ENCODE results near the gene MNX1. TPM values are rescaled to one million over a fixed set of nuclear protein-coding genes. Genes with fewer than 3 reads are reported as not detected.

MNX1 gene
- total and polyA plus RNA-seq, 2 donors (not counting 1 experiment from before 2014, with no cell fraction given) = not detected

- TF ChIP-seq CTCF (conservative IDR thresholded peaks at IDR 0.05 in 1 of 2, IDR thresholded peaks at IDR 0.05 in 1 of 2; ENCODE audit: low read depth in 1 of 2, low read length in 2 of 2) (no peak), EZH2 (IDR thresholded peaks at IDR 0.05; ENCODE audit: low read length, missing control alignments) (no peak)
- no peaks in the 10 kb centered on the region for H4K20me1 ChIP-seq (ENCODE audit: control insufficient read depth, extremely low read depth, insufficient read depth, low read length)
Observed at GRCh38 chr7:157035302-157035701, 24.8 kb upstream of the MNX1 start.

GRCh38 chr7:157033483-157034473 lies 23.3 kb upstream of the MNX1 start:
- DNase-seq (ENCODE audit: low read depth in 2 of 2) = no peak
- Histone ChIP-seq H3K4me2 (ENCODE audit: extremely low read depth, insufficient read depth, low read length) (no peak overlapping the region), H3K27ac (ENCODE audit: insufficient read depth, low read length) (no peak overlapping the region), H3K4me3 (replicated peaks in 1 of 4; ENCODE audit: control extremely low read depth in 1 of 4, insufficient read depth in 1 of 4, low read depth in 3 of 4, low read length in 4 of 4) (no peak overlapping the region), H2AFZ (ENCODE audit: low read length) (no peak overlapping the region), H3K9me3 (ENCODE audit: control insufficient read depth, insufficient read depth, low read depth, low read length) (no peaks in the 10 kb centered on the region), H3K27me3 (ENCODE audit: control insufficient read depth, insufficient read depth, low read length) (no peaks in the 10 kb centered on the region), H3K9ac (ENCODE audit: insufficient read depth, low read length) (no peak overlapping the region), H3K79me2 (ENCODE audit: control insufficient read depth, insufficient read depth, low read length) (no peaks in the 10 kb centered on the region), H4K20me1 (ENCODE audit: control insufficient read depth, extremely low read depth, insufficient read depth, low read length) (no peaks in the 10 kb centered on the region), H3K4me1 (ENCODE audit: control insufficient read depth, extremely low read depth, insufficient read depth, low read length) (no peaks in the 10 kb centered on the region), H3K36me3 (ENCODE audit: control insufficient read depth, insufficient read depth, low read length) (no peaks in the 10 kb centered on the region)
- TF ChIP-seq EZH2 (IDR thresholded peaks at IDR 0.05; ENCODE audit: low read length, missing control alignments) (no peak), CTCF (conservative IDR thresholded peaks at IDR 0.05 in 1 of 2, IDR thresholded peaks at IDR 0.05 in 1 of 2; ENCODE audit: low read depth in 1 of 2, low read length in 2 of 2) (no peak)

More at GRCh38 chr7:157035302-157035701, 24.8 kb upstream of the MNX1 start:
- DNase-seq (ENCODE audit: low read depth in 2 of 2) = no peak
- Histone ChIP-seq H3K36me3 (ENCODE audit: control insufficient read depth, insufficient read depth, low read length) (no peaks in the 10 kb centered on the region), H3K79me2 (ENCODE audit: control insufficient read depth, insufficient read depth, low read length) (no peaks in the 10 kb centered on the region), H3K9ac (ENCODE audit: insufficient read depth, low read length) (no peak overlapping the region), H3K4me2 (ENCODE audit: extremely low read depth, insufficient read depth, low read length) (no peak overlapping the region), H3K9me3 (ENCODE audit: control insufficient read depth, insufficient read depth, low read depth, low read length) (no peaks in the 10 kb centered on the region), H3K4me3 (replicated peaks in 1 of 4; ENCODE audit: control extremely low read depth in 1 of 4, insufficient read depth in 1 of 4, low read depth in 3 of 4, low read length in 4 of 4) (no peak overlapping the region), H3K27me3 (ENCODE audit: control insufficient read depth, insufficient read depth, low read length) (no peaks in the 10 kb centered on the region), H3K4me1 (ENCODE audit: control insufficient read depth, extremely low read depth, insufficient read depth, low read length) (no peaks in the 10 kb centered on the region), H2AFZ (ENCODE audit: low read length) (no peak overlapping the region), H3K27ac (ENCODE audit: insufficient read depth, low read length) (no peak overlapping the region)

- H3K36me3 ChIP-seq (ENCODE audit: control insufficient read depth, insufficient read depth, low read length) = no peaks in the 10 kb centered on the region
- TF ChIP-seq EZH2 (IDR thresholded peaks at IDR 0.05; ENCODE audit: low read length, missing control alignments) = no peak
- TF ChIP-seq CTCF (conservative IDR thresholded peaks at IDR 0.05 in 1 of 2, IDR thresholded peaks at IDR 0.05 in 1 of 2; ENCODE audit: low read depth in 1 of 2, low read length in 2 of 2) = no peak
- no peaks in the 10 kb centered on the region for H3K79me2 ChIP-seq (ENCODE audit: control insufficient read depth, insufficient read depth, low read length)
Observed at GRCh38 chr7:157032644-157033482, 22.4 kb upstream of the MNX1 start.

More at GRCh38 chr7:157032644-157033482, 22.4 kb upstream of the MNX1 start:
- no peak for DNase-seq (ENCODE audit: low read depth in 2 of 2)
- Histone ChIP-seq H3K4me1 (ENCODE audit: control insufficient read depth, extremely low read depth, insufficient read depth, low read length) (no peaks in the 10 kb centered on the region), H3K9ac (ENCODE audit: insufficient read depth, low read length) (no peak overlapping the region), H3K4me2 (ENCODE audit: extremely low read depth, insufficient read depth, low read length) (no peak overlapping the region), H2AFZ (ENCODE audit: low read length) (no peak overlapping the region), H3K4me3 (replicated peaks in 1 of 4; ENCODE audit: control extremely low read depth in 1 of 4, insufficient read depth in 1 of 4, low read depth in 3 of 4, low read length in 4 of 4) (no peak overlapping the region), H4K20me1 (ENCODE audit: control insufficient read depth, extremely low read depth, insufficient read depth, low read length) (no peaks in the 10 kb centered on the region), H3K9me3 (ENCODE audit: control insufficient read depth, insufficient read depth, low read depth, low read length) (no peaks in the 10 kb centered on the region), H3K27me3 (ENCODE audit: control insufficient read depth, insufficient read depth, low read length) (no peaks in the 10 kb centered on the region), H3K27ac (ENCODE audit: insufficient read depth, low read length) (no peak overlapping the region)

Measured in fibroblast of lung (primary cell).